GM21786 (cell line): ENCODE data around the gene NXF1.
A peak's percentile ranks its signal among the peaks of the same experiment; 100 is the strongest.
"Not testable (repeated sequence)": the region's sequence is repeated elsewhere in the genome, so short reads cannot be mapped to it uniquely, and the experiment has no call there.

Experiments
- ATAC-seq: cut with Tn5 transposase; IDR thresholded peaks from one replicate; pipeline ENCODE4 v1.9.1; 2021; ENCODE audit not compliant: unreplicated experiment

The NXF1 gene

DNA sequence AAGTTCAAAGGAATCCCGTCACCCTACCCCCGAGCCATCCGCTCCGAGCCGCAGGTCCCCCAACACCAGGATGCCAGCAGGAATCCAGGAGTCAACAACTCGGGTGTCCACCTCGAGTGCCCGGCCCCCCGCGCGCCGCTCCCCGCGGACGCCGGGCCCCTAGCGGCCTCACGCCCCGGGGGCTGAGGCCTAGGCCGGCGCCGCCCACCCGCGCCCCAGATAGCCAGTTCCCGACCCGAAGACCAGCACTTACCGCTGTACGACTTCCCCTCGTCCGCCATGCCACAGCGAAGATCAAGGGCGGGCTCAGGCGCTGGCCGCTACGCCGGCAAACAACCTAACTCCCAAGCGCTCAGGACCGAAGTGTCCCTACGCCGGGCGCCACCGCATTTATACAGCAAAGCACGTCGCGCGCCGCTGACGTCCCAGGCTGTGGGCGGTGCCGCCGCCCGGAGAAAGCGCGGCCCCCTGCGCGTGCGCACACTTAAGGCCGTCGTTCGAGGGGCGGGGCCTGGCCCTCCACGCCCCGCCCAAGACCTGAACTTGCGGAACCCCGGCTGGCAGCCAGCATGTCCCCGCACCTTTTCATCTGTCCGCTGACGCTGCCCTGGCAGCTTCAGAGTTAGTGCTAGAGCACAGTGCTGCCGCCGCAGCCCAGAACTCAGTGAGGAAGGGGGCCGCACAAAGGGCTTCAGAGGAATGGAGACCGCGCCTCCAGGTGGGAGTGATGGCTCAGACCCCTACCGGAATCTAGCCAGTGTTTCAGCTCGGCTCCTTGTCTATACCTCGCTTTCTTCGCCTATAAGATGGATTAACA, at the start of gene NXF1:
Gene NXF1, minus strand, starts transcription at position 365 of the 817 bp plus-strand sequence. Its CDS starts 84 bp downstream, at position 281.
- ATAC-seq = peak; percentile 74

DNA sequence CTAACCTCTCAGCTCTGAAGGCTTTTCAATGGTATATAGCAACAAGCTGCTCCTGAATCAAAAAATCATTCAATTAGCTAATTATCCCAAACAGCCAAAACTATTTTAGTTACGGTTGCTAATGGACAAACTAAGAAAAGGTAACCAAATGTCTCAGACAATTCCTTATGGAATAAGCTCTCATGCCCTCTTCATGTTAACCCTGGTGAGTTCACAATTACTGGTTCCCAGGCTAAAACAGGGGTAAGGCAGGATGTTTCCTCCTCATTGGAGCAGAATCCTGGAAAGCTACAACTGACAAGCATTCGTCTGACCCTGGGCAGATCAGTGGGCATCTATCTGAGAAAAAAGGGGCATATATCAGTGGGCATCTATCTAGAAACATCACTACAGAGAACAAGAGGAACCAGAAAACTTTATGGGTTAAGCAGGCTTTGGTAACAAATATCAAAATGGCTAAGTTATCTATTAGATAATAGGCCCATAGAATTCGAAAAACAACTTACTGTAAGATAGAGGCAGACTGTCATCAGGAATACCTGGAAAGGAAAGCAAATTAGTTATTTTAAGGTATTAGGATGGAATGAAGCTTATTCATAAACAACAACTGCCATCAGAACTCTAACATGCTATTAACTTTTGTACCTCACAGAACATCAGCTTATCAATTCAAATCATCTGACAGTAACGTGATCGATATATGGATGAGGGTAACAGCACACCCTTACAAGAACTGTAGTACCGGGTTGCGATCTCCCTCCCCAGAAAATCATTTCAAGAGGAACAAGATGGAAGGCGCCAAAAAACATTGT, 49.0 kb upstream of the NXF1 start:
- no peak for ATAC-seq

DNA sequence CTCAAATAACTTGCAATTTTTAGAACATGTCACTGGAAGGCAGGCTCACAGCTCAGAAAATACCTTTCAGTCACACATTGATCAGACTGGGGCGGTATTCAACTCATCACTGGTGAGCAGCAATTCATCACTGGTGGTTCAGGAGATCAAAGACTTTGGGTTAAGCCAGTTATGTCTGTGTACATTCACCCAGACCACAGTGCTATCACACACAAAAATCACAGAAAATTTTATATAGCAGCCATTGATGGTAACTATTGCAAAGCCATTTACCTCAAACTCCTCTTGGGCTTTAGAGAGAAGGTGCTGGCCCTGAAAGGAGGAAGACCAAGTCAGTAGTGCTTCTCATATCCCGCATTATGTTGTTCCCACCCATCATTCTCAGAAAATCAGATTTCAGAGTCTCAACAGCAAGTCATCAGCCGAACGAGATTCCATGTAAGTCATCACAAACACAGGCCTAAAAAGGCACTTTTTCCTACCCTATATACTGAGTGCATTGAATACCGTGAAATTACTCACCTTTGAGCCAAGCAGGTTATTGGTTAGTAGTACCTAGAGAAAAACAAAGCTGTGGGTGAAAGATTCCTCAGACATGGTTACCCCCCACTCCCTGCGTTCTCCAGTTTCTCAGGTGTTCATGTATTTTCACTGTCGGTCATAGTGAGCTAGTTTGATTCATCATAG, 48.2 kb upstream of the NXF1 start:
- no peak for ATAC-seq

DNA sequence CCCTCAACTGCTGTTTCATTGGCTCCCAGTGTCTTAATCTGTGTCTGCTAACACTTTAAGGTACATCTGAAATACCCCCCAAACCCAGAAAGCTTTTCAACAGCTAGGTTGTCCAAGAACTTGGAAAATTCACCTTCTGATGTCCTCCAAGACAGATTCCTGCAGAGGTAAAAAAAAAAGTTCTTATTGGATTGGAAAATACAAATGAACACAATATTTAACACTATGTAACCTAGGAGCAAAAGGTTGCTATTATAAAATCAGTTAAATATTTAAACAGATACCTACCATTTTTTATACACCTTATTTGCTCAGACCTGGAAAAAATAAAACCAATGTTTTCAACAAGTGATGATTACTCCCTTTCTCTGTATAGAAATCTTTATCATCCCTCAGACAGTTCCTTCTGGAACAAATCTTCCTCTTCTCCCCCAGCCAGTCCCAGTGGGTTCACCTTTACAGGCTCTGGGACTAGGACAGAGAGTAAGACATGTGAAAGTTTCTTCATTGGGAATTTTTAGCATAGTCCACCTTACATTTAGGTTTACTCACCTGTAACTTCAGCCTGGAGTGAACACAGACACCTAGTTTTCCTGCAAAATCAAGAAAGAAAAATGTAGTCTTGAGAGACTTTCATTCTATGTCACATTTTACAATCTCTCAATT, 47.4 kb upstream of the NXF1 start:
- no peak for ATAC-seq

DNA sequence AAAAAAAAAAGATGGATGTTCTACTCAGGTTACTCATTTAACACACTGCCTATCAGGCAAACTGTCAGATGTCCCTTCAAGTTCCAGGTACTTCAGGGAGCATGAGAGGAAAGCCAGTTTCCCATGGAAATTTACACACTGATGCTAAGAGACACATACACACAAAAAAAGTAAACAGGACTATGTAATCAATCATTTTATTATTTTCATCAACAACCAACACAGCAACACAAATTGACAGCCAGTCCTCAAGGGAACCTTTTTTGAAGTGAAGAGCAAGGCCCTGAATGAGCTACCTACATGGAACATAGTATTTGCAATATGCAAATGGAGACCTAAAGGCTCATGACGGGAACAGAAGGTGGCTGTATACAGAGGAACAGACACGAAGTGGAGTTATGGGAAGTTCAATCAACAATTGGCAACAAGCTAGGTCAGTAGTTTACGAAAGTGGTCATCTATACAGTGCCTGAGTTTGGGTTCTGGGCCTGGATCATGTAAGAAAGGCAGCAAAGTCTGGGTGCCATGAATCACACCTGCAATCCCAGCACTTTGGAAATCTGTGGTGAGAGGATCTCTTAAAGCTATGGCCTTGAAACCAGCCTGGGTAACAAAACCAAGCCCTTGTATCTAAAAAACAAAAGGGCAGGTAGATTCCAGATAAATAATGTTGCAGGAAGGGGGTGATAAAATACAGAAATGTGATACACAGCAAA, 46.7 kb upstream of the NXF1 start:
- ATAC-seq = no peak

DNA sequence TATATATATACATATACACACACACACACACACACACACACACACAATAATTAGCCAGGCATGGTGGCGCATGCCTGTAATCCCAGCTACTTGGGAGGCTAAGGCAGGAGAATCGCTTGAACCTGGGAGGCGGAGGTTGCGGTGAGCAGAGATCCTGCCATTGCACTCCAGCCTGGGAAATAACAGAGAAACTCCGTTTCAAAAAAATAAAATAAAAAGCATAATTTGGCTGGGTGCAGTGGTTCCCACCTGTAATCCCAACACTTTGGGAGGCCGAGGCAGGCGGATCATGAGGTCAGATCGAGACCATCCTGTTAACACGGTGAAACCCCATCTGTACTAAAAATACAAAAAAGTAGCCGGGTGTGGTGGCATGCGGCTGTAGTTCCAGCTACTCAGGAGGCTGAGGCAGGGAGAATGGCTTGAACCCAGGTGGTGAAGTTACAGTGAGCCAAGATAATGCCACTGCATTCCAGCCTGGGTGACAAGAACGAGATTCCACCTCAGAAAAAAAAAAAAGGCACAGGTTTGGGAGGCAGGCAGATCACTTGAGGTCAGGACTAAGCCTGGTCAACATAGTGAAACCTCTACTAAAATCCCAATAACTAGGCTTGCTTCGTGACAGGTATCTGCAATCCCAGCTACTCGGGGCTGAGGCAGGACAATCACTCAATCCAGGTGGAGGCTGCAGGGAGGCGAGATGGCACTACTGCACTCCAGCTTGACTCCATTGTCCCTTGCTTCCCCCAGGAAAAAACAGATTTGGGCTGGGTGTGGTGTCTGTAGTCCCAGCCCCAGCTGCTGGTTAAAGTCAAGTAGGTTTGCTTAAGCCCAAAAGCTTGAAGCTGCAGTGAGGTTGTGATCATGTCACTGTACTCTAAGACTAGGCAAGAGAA, 45.9 kb upstream of the NXF1 start:
- no peak for ATAC-seq

DNA sequence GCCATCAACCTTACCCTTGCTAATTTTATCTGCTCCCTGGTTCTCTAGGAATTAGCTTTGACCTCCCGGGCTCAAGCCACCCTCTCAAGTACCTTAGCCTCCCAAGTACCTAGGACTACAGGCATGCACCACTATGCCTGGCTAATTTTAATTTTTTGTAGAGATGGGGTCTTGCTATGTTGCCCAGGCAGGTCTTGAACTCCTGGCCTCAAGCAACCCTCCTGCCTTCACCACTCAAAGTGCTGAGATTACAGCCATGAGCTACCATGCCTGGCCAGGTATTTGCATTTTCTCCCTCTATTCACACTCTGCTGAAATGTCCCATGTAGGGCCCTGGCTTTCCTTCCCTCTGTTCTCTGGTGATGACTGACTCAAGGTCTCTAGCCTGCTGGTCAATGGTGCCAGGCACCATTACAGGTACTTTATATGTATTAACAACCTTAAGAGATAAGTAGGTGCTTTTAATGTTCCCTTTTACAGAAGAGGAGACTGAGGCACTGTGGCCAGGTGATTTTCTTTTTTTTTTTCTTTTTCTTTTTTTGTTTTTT, 42.6 kb upstream of the NXF1 start:
- no peak for ATAC-seq

DNA sequence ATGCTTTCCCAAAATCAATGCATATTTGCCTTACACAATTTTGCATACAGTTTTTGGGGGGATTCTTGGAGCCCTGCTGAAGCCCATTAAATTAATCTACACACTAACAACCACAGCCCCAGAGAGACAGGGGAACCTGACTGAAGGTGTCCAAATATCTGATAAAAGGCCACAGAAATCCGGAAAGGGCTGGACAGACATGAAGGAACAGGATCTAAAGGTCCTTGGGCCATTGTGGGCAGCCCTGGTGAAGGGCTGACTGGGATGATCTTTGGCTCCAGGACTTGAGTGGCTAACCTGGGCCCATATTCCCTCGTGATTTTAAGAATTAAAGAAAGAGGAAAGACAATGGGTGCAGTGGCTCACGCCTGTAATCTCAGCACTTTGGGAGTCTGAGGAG, 40.9 kb upstream of the NXF1 start:
- no peak for ATAC-seq

DNA sequence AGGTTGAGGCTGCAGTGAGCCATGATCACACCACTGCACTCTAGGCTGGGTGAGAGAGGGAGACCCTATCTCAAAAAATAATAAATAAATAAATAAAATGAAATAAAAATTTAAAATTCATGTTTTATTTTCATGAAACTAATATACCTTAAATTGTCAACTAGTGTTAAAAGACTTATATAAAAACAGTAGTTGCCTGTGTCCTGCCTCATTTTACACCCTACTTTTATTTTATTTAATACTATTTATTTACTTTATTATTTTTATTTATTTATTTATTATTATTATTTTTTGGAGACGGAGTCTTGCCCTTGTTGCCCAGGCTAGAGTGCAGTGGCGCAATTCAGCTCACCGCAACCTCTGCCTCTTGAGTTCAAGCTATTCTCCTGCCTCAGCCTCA, 38.9 kb upstream of the NXF1 start:
- no peak for ATAC-seq

DNA sequence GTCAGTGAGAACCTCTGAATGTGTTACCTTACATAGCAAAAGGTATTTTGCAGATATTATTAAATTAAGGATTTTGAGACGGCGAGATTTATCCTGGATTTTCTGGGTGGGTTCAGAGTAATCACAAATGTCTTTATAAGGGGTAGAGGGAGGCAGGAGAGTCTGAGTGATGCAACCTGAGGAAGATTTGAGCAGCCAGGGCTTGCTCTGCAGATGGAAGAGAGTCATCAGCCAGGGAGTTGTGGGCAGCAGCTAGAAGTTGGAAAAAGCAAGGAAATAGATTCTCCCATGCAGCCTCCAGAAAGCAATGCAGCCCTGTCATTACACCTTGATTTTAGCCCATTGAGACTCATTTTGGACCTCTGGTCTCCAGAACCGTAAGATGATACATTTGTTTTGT, 38.2 kb upstream of the NXF1 start:
- no peak for ATAC-seq

DNA sequence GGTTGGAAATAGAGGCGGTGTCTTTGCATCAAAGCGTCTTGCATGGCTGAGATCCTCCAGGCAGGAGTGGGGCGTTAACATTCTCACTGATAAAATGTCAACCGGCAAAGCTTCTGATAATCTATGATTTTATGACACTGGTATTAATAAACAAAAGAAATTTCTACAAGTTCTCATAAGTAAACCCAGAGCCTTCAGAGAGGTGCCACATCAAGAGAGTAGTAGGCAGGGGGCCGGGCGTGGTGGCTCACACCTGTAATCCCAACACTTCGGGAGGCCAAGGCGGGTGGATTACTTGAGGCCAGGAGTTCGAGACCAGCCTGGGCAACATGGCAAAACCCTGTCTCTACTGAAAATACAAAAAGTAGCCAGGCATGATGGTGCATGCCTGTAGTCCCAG, 37.7 kb upstream of the NXF1 start:
- not testable (repeated sequence) for ATAC-seq

DNA sequence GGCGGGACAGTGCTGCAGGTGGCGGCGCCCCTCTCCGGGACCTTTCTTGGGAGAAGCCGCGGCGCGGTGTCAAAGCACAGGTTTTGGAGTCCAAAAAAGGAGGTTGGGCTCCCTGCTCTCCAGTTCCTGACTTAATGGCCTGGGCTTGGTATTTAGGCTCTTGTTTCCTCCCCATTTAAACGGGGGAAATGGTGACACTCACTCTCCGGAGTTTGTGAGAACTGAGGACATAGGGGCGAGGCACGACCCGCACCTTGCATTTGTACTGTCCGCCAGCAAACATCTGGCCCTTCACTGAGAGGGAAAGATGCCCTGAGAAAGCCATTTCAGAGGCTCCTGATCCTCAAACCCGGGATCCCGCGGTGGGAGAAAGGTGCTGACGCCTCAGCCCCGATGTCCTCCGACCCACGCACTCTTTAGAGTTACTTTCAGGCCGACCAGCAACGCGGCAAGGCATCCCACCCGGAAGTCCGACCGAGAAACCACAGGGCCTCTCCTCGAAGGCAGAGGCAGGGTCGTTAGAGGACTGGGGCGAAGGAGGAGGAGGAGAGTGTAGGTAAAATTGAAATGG, 37.0 kb upstream of the NXF1 start:
- no peak for ATAC-seq

DNA sequence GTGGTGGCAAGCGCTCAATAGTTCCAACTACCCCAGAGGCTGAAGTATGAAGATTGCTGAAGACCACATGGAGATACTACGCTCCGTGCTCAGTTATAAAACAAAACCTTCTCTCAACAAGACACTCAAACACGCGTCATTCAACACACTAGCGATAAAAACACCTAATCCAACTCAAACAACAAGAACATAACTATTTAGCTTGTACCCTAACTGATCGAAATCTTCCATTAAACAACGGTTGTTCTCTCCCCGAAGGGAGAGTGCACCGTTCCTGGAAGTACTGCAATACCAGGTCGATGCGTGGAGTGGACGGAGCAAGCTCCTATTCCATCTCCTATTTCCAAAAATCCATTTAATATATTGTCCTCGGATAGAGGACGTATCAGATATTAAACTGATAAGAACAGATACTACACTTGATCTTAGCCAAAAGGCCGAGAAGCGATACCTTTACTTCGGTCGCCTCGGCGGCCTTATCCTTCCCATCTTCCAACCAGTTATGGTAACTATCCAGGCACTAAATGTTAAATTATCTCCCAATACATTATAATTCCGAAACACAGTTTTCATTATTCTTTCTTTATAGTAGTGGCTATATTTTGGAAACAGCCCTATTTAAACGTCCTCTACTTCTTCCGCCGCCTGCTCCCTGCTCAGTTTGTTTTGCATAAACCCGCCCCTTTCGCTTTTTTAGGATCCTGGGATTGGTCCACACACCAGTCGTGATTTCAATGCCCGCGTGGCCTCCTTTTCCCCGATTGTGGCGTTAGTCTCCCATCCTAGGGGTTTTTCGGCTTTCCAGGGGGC, 36.3 kb upstream of the NXF1 start:
- ATAC-seq = peak; percentile 57

DNA sequence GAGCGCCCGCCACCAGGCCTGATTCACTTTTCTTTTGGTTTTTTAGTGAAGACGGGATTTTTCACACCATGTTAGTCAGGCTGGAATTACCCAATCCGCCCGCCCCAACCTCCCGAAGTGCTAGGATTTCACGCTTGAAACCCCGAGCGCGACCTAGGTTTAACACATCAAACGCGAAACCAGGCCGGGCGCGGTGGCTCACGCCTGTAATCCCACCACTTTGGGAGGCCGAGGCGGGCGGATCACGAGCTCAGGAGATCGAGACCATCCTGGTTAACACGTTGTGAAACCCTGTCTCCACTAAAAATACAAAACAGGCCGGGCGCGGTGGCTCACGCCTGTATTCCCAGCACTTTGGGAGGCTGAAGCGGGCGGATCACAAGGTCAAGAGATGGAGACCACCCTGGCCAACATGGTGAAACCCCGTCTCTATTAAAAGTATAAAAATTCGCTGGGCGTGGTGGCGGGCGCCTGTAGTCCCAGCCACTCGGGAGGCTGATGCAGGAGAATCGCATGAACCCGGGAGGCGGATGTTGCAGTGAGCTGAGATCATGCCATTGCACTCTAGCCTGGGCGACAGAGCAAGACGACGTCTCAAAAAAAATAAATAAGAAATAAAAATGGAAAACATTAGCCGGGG, 35.6 kb upstream of the NXF1 start:
- ATAC-seq = not testable (repeated sequence)

DNA sequence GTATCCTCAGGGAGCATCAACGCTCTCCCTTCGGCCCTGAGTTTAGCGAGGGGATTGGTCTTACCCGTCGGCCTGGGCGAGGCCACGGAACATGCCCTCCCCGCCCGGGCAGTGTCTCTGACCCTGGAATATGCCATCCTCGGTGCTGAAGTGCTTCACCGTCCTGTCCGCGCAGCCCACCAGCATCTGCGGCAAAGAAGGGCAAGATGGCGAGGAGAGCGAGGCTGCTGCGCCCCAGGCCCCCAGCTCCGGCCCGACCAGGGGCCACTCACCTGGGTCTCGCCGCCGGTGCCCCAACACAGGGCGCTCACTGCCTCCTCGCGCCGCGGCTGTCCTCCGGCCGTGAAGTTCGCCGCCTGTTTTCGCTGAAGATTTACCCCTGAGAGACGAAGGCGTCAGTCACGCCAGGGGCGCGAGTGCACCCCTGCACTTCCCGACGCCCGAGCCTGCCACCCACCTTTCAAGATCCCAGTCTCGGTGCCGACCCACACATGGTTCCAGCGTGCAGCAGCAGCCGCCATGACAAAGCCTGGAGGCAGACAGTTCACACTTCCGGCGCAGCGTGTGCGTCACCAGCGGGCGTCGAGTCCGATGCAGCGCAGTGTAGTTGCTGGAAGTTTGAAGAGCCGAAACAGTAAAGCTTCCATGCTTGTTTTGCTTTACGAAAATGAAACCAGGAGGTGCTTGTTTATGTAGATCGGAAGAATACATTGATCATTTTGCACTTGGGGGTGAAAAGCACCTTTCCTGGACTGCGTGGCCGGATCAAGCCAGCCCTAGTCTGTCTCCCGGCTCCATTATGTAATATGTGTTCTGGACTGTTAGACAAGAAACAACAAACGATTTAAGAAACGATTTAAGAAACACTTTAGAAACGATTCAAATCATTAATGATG, 34.1 kb upstream of the NXF1 start, which contains the start of gene WDR74:
Gene WDR74, minus strand, starts transcription at position 541 of the 896 bp plus-strand sequence. Its CDS starts 20 bp downstream, at position 521.
- ATAC-seq = peak; percentile 40

DNA sequence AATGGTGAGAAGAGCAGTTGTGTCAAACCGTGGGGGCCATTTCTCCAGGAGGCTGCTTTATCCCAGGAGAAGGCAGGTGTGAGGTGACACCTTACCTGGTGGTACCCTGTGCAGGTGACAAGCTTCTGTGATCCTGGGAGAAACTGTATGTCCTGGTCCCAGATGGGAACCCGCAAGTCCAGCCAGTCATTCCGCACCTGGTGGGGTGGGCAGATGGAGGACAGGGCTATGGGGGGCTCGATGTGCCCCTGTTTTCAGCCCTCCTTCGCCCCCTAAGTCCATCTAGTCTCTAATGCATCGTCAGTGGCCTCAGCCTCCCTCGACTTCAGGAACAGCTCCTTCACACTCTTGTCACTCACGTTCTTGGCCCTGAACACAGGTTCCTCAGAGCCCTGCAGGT, 30.1 kb upstream of the NXF1 start:
- no peak for ATAC-seq
